Activated T-cell treated with anti-CD3 and anti-CD28 coated beads, Interleukin-2, amount 50 U/mL, for 72 hours (primary cell): ENCODE results near the gene TRIAP1. TPM values are rescaled to one million over a fixed set of nuclear protein-coding genes. Genes with fewer than 3 reads are reported as not detected.
"Not testable (repeated sequence)": the region's sequence is repeated elsewhere in the genome, so short reads cannot be mapped to it uniquely, and the experiment has no call there.

Source experiments
- ATAC-seq, 2 donors: fragments of 150-1000 bp; cut with Tn5 transposase; replicated peaks in 1 of 2; 2 replicates each; pipeline ENCODE4 v1.10.0; 2021; ENCODE audit warnings: moderate library complexity in 2 of 2, mild to moderate bottlenecking in 1 of 2
- DNase-seq, 2 donors: peaks; one replicate each; pipeline ENCODE4 v3.0.0; 2021 to 2022; ENCODE audit warnings: mixed read lengths in 1 of 2
- H3K27ac Mint-ChIP-seq: one replicate; pipeline ENCODE4 v1.8.0; 2022; ENCODE audit warnings: mild to moderate bottlenecking, moderate library complexity, mixed read lengths
- H3K27me3 Mint-ChIP-seq: one replicate; pipeline ENCODE4 v1.8.0; 2022; ENCODE audit warnings: low read depth, mixed read lengths
- H3K36me3 Mint-ChIP-seq, 2 donors: one replicate each; pipeline ENCODE4 v1.8.0; 2022; ENCODE audit warnings: mixed read lengths in 2 of 2, mild to moderate bottlenecking in 1 of 2; ENCODE audit not compliant: insufficient read depth in 2 of 2
- H3K4me1 Mint-ChIP-seq: one replicate; pipeline ENCODE4 v1.8.0; 2022; ENCODE audit warnings: low read depth, mixed read lengths
- H3K4me3 Mint-ChIP-seq, 2 donors: one replicate each; pipeline ENCODE4 v1.8.0; 2022; ENCODE audit warnings: mild to moderate bottlenecking in 2 of 2, mixed read lengths in 2 of 2, moderate library complexity in 2 of 2
- H3K9me3 Mint-ChIP-seq, 2 donors: one replicate each; pipeline ENCODE4 v1.8.0; 2022; ENCODE audit warnings: mixed read lengths in 2 of 2
- total RNA-seq, 2 donors: library from RNA; stranded (reverse); gene quantifications; one replicate each; pipeline ENCODE4 v1.2.3, GENCODE V29; 2022

The TRIAP1 gene
- 10 to 100 TPM; 44.5 to 68.0 TPM for total RNA-seq

DNA sequence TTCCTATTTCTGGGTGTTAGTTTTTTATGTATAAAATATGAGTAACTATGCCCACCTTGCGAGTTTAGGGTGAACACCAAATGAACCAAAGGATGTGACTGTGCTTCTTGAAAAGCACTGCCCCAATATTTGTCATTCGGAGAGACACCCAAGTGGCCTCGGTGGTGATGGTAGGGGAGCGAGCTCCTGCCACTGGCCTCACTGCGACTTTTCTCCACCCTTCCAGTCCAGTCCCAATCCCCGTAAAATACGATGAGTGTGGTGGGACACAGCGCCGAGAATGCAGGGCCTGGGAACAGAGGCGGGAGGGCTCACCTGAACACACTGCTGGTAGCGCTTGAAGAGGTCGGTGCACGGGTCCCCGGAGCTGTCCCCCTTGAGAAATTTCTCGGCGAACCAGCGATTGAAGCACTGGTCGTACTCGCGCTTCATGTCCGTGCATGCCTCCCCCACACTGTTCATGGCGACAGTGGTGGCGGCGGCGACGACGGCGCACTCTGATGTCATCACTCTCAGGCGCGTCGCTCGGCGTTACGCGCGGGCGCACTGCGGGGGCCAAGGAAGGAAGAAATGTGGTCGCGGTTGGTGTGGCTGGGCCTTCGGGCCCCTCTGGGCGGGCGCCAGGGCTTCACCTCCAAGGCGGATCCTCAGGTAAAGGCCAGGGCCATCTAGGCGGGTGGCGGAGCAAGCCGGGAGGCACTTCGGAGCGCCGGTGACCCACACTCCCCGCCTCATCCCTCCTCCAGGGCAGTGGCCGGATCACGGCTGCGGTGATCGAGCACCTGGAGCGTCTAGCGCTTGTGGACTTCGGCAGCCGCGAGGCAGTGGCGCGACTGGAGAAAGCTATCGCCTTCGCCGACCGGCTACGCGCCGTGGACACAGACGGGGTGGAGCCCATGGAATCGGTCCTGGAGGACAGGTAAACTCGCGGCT lies at the start of gene TRIAP1, which contains the start of gene GATC:
Gene TRIAP1 (minus strand): TSS at position 474 of the 933 bp plus-strand sequence. CDS start 12 bp downstream, at position 462.
Gene GATC (plus strand): TSS at position 534 of the 933 bp plus-strand sequence. CDS start 37 bp downstream, at position 571.
- ATAC-seq = peak; percentile 96 to 97
- DNase-seq = peak; percentile 91 to 92
- Mint-ChIP-seq H3K4me1 (peaks cover 49% of the 10 kb centered on the region), H3K9me3 (no peaks in the 10 kb centered on the region), H3K27ac (peak within 1 kb of the TSS; percentile 96), H3K4me3 (peak within 1 kb of the TSS; percentile 93), H3K36me3 (peaks cover 7 to 20% of the 10 kb centered on the region in 2 donors), H3K27me3 (no peaks in the 10 kb centered on the region)

DNA sequence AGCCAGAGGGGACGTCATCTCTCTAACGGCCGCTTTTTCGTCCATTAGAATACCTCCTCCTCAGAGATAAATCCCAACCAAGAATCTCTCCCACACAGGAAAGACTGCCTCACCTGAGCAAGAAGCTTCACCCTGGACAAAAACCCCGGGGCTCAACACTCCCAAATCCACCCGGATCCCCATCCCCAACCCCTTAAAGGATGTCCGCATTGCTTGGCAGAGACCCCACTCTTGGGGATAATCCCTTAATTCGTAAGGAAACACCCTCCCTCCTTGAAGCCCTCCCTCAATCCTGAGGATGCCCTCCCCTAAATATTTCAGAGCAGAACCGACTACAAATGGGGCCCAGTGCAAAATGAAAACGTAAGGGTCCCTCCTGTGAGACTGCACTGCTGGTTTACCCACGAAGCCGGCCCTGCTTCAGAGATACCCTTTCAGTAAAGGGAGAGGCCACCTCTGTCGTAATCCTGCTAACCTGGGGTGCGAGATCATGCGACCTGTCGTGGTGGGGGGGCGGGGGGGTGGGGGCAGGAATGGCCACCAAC lies 49.1 kb upstream of the TRIAP1 start:
- H3K9me3 Mint-ChIP-seq = no peaks in the 10 kb centered on the region
- peaks cover 6 to 13% of the 10 kb centered on the region in 2 donors for H3K36me3 Mint-ChIP-seq
- peak overlapping the region; percentile 45 for H3K27ac Mint-ChIP-seq
- H3K27me3 Mint-ChIP-seq = no peaks in the 10 kb centered on the region
- ATAC-seq (no peak), DNase-seq (no peak)
- peak overlapping the region; percentile 93 to 97 for H3K4me3 Mint-ChIP-seq
- H3K4me1 Mint-ChIP-seq = peaks cover 33% of the 10 kb centered on the region

DNA sequence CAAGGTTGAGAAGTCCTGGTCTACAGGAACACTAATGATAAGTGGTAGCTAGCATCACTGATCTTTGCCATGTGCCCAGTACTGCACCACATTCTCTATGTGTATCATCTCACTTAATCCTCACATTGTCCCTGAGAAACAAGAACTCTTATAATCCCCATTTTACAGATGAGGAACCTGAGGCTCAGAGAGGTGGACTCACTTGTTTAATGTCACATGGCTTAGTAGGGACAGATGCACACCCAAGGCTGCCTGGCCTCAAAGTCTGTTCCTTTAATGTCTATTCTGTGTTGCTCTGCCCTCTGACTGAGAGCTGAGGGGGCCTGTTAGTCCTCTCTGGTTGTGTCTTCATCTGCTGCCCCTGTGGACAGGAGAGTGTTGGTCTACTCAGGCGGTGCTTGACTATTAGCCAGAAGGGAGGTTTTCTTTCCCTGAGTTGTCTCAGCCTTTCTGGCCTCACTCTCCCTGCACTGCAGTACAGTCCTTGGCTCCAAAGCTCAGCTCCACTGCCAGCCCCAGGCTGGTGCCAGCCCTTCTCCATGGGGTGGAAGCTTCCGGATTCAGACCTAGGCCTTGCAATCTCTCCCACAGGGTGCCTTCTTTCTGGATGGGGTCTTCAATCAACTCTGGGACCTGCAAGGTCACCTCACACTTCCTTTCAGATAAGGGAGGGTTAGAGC lies 44.8 kb upstream of the TRIAP1 start:
- Mint-ChIP-seq H3K27ac (no peak overlapping the region), H3K27me3 (no peaks in the 10 kb centered on the region), H3K36me3 (no peaks in the 10 kb centered on the region), H3K4me1 (peaks cover 13% of the 10 kb centered on the region), H3K9me3 (no peaks in the 10 kb centered on the region), H3K4me3 (no peak overlapping the region)
- ATAC-seq (no peak), DNase-seq (no peak)

DNA sequence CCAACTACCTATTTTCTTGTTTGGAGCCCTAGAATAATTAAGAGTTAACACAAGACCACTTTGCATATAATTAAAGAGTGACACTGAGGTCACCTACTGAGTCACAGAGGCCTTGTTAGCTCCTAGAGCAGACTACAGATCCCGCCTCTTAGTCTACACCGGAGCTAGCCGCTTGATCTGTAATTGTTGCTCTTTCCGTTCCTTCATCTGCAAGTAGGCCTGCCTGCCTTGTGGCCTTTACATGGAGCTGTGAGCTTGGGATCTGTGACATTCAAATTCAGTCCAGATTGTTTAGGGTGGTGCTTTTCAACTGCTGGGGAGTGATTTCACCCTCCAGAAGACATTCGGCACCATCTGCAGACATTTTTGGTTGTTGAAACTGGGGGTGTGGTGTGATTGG lies 44.1 kb upstream of the TRIAP1 start:
- Mint-ChIP-seq H3K27me3 (no peaks in the 10 kb centered on the region), H3K27ac (no peak overlapping the region), H3K4me3 (no peak overlapping the region), H3K9me3 (no peaks in the 10 kb centered on the region), H3K4me1 (peaks cover 7% of the 10 kb centered on the region), H3K36me3 (no peaks in the 10 kb centered on the region)
- DNase-seq (no peak), ATAC-seq (no peak)

DNA sequence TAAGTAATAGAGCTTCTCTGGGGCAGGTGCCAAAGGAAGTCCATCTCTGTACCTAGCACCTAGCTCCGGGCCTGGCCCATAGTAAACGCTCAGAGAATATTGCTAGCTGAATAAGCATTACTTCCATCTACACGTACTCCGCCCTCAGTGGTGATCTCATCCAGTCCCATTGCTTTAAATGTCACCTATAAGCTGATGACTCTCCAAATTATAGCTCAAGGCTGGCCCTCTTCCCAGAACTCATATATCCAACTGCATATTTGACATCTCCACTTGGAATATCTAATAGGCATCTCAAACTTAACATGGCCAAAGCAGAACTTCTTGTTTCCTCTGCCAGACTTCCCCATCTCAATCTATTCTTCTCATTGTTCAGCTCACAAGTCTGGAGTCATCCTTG lies 42.8 kb upstream of the TRIAP1 start:
- DNase-seq (no peak), ATAC-seq (no peak)
- H3K27me3 Mint-ChIP-seq = no peaks in the 10 kb centered on the region
- no peak overlapping the region for H3K27ac Mint-ChIP-seq
- no peak overlapping the region for H3K4me3 Mint-ChIP-seq
- H3K4me1 Mint-ChIP-seq = no peaks in the 10 kb centered on the region
- H3K9me3 Mint-ChIP-seq = no peaks in the 10 kb centered on the region
- no peaks in the 10 kb centered on the region for H3K36me3 Mint-ChIP-seq

DNA sequence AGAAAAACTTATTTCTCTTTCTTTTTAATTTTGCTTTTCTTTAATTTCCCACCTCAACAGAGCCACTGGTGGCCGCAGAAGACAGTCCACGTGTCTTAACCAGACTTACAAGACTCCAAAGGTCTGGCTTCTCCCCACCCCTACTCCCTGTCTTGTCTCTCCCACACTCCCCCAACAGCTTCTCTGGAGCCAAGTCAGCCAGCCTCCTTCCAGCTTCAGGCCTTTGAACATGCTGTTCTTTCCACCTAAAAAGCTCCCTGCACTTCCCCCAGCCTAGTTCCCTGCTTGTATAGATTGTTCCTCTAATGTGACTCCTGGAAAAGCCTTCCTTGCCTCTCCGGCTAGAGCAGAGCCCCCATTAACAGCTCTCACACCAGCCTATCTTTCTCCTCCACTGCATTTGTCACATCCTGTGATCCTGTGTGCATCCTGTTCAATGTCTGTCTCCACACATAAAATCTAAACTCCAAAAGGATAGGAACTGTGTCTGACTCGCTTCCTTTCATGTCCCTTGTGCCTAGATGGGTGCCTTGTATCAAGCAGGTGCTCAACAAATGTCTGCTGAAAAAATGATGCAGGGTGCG lies 42.0 kb upstream of the TRIAP1 start:
- Mint-ChIP-seq H3K4me3 (no peak overlapping the region), H3K27ac (no peak overlapping the region), H3K36me3 (no peaks in the 10 kb centered on the region), H3K9me3 (no peaks in the 10 kb centered on the region), H3K4me1 (no peaks in the 10 kb centered on the region), H3K27me3 (no peaks in the 10 kb centered on the region)
- DNase-seq = no peak
- ATAC-seq = no peak

DNA sequence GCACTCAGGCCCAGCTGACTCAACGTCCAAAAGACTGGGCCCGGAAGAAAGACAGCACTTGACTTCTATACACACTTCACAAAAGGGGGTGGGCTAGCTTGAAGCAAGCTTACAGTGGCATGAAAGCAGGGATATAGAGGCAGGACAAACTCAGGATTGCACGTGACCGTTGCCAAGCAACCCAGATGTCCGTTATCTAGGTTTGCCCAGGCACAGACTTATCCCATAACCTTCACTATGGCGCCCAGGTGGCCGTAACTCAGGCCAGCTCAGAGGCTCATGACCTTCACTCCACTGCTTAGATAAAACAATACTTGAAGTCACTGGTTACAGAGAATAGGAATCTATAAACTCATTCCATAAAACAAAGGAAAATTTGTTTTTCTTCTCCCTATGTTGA lies 41.4 kb upstream of the TRIAP1 start:
- not testable (repeated sequence) for DNase-seq, H3K36me3 Mint-ChIP-seq, H3K9me3 Mint-ChIP-seq, H3K4me1 Mint-ChIP-seq, H3K27me3 Mint-ChIP-seq, H3K4me3 Mint-ChIP-seq, ATAC-seq, H3K27ac Mint-ChIP-seq

DNA sequence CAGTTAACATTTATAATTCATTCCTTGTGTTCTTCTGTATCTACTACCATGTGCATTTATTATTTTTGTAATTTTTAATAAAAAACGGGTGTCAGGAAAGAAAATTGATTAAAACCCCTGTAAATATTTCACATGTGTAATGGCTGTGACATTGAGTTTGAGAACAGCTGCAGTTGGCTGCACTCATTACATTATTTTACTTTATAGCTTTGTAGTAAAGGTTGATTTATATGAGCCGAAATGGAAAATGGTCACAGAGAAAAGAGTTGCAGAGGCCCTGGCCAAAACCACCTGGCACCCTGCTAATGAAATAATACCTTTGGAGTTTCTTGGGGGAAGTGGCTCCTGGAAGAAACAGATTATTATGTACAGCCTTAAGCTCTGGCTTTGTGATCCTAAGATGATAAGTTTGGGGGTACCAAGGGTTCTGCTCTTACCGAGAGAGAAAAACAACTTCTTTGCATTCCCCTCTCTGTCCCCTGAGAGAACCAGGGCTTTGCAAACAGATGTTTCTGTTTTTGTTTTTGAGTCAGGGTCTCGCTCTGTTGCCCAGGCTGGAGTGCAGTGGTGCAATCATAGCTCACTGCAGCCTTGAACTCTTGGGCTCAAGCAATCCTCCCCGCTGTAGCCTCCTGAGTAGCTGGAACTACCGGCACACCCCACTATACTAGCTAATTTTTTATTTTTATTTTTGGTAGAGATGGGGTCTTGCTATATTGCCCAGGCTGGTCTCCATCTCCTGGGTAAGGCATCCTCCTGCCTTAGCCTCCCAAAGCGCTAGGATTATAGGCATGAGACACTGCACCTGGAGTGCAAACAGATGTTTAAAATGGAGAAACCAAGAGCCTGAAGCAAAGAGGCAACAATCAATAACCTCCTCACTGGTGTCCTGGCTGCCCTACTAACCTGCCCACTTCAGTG lies 40.0 kb upstream of the TRIAP1 start:
- Mint-ChIP-seq H3K36me3 (no peaks in the 10 kb centered on the region), H3K4me1 (no peaks in the 10 kb centered on the region), H3K9me3 (no peaks in the 10 kb centered on the region), H3K27me3 (no peaks in the 10 kb centered on the region), H3K27ac (no peak overlapping the region), H3K4me3 (no peak overlapping the region)
- DNase-seq (no peak), ATAC-seq (no peak)

DNA sequence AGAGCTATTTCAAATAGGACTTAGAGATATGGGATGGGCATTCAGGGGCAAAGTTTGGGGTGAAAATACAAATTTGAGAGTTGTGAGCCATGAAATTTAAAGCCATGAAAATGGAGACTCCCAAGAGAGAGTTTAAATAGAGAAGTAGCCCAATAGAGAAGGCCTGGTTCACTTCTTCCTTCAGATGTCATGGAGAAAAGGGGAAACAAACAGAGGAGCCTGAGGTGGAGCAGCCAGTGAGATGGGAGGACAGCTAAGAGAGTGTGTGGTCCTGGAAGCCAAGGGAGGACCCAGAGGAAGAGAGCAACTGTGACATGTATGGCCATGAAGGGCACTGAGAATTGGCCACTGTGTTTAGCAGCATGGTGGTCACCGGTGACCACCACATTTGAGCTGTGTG lies 37.4 kb upstream of the TRIAP1 start:
- H3K4me1 Mint-ChIP-seq = peaks cover 7% of the 10 kb centered on the region
- no peaks in the 10 kb centered on the region for H3K27me3 Mint-ChIP-seq
- no peak for DNase-seq
- no peak for ATAC-seq
- H3K9me3 Mint-ChIP-seq = no peaks in the 10 kb centered on the region
- no peaks in the 10 kb centered on the region for H3K36me3 Mint-ChIP-seq
- H3K4me3 Mint-ChIP-seq = no peak overlapping the region
- no peak overlapping the region for H3K27ac Mint-ChIP-seq

DNA sequence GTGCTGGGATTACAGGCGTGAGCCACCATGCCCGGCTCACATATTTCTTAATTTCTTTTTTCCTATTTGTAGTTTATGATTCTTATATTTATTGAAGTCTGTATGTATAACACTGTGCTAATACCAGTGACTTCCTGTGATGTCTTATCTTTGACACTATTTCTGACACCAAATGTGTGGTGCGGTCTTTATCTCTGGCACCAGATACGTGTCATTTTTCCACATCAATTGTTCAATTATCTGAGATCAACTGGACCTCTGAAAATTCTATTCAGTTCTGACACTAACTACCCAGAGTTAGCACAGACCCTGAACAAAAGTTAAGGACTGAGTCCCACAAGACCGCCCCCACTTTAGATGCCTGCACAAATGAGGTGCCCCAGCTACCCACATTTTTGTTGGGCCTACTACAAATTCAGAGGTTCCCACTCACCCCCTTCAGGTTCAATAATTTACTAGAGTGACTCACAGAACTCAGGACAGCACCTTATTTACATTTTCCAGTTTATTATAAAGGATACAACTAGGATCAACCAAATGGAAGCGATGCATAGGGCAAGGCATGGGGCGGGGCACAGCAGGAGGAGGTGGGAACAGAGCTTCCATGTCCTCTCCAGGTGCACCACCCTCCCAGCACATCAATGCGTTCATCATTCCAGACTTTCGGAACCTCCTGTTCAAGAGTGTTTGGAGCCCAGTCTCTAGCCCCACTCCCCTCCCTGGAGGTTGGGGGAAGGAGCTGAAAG lies 35.0 kb upstream of the TRIAP1 start:
- Mint-ChIP-seq H3K27ac (peak overlapping the region; percentile 84), H3K9me3 (no peaks in the 10 kb centered on the region), H3K36me3 (no peaks in the 10 kb centered on the region), H3K27me3 (no peaks in the 10 kb centered on the region), H3K4me3 (no peak overlapping the region), H3K4me1 (peaks cover 7% of the 10 kb centered on the region)
- ATAC-seq = no peak
- DNase-seq = no peak

DNA sequence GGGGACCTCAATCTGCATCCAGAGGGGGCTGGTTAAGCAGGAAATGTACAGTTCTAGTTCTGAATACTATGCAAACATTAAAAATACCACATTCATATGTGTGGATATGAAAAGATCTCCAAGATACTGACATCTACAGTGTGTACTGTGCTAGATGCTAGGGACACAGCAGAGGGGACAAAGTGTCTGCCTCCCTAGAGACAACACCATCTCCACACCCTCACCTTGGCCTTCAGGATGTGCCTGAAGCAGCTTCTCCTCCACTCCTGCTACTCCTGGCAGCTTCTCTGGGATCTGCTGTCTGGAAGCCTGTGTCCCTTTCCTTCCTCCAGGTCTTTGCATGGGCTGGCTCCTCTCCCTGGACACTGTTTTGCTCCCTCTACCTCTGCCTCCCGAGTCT lies 34.0 kb upstream of the TRIAP1 start:
- no peak for ATAC-seq
- Mint-ChIP-seq H3K27me3 (no peaks in the 10 kb centered on the region), H3K9me3 (no peaks in the 10 kb centered on the region), H3K36me3 (no peaks in the 10 kb centered on the region), H3K4me3 (no peak overlapping the region), H3K27ac (peak overlapping the region; percentile 40), H3K4me1 (peaks cover 7% of the 10 kb centered on the region)
- no peak for DNase-seq

DNA sequence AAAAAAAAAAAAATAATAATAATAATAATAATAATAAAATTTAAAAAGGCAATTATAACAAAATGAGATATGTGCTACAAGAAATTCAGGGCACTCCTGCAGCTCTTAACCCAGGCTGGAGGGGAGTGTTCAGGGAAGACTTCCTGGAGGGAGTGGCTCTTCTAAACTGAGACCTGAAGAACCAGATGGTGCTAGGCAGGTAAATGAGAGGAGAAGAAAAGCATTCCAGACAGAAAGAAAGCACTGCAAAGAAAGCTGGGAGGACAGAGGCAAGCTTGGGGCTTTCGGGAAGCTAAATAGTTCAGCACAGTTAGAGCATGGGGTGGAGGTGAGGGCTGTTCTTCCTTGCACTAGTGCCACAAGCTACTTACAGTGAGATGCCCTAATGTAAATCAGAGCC lies 33.3 kb upstream of the TRIAP1 start:
- no peak for DNase-seq
- Mint-ChIP-seq H3K27me3 (no peaks in the 10 kb centered on the region), H3K27ac (no peak overlapping the region), H3K4me1 (peaks cover 7% of the 10 kb centered on the region), H3K9me3 (no peaks in the 10 kb centered on the region), H3K36me3 (no peaks in the 10 kb centered on the region), H3K4me3 (no peak overlapping the region)
- no peak for ATAC-seq
